RKO (cell line): ENCODE data around the gene KRTAP1-4.
"Not testable (repeated sequence)": the region's sequence is repeated elsewhere in the genome, so short reads cannot be mapped to it uniquely, and the experiment has no call there.

ENCODE experiments used
- DNase-seq: peaks from one replicate; pipeline ENCODE4 v3.0.0-alpha.2; 2016; ENCODE audit warnings: low spot score

The KRTAP1-4 gene

GRCh38 chr17:41048441-41048840 lies 18.4 kb upstream of the KRTAP1-4 start:
- no peak for DNase-seq

DNA sequence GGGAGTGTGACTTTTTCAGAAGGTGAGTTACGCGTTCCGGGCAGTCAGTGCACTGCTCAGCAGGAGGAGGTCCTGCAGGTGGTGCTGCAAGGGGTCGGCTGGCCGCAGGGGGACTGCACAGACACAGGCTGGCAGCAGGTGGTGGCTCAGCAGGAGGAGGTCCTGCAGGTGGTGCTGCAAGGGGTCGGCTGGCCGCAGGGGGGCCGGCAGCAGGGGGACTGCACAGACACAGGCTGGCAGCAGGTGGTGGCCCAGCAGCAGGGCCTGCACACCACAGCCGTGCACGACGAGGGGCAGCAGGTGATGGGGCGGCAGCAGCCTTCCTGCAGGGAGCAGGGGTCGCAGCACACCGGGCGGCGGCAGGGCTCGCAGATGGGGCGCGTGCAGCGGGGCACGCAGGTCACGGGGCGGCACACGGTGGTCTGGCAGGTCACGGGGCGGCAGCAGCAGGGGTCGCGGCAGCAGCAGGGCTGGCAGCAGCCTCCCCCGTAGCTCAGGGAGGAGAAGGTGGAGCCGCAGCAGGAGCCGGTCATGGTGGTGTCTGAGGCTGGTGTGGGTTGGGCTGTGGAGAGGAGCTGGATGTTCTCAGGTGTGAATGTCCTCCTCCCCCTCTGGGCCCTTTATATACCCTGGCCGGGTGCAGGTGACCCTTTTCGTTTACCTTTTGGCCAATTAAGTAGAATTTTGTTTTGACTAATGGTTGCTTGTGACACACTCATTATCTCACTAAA lies 16.9 kb upstream of the KRTAP1-4 start, which contains the start of gene KRTAP2-1:
Gene KRTAP2-1 (minus strand): TSS at position 582 of the 731 bp plus-strand sequence. CDS start 49 bp downstream, at position 533.
- DNase-seq, result not testable (repeated sequence)

- no peak for DNase-seq
Observed at GRCh38 chr17:41042953-41043352, 13.0 kb upstream of the KRTAP1-4 start.

DNA sequence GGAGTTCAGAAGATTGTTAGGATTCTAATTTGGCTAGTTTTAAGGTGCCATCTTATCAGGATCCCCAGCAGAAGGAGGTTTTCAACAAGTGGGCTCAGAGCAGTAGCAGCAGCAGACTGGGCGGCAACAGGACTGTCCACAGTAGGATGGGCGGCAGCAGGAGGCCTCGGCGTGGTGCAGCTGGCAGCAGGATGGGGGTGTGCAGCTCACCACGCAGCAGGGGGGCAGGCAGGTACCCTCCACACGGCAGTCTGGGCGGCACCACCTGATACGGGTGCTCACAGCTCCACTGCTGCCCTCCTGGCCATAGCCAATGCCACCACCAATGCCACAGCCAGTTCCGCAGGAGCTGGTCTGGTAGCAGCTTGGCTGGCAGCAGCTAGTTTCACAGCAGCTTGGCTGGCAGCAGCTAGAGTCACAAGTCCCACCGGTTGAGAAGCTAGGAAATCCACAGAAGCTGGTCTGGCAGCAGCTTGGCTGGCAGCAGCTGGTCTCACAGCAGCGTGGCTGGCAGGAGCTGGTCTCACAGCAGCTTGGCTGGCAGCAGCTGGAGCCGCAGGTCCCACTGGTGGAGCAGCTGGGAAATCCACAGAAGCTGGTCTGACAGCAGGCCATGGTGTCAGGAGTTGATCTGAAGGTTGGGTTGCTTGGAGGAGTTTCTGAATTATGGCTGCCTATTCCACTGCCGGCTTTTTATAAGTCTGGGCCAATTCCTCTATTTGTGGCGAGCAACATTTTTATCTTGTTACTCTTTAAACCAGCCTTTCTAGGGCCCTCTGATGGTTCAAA lies 11.0 kb upstream of the KRTAP1-4 start, which contains the start of gene KRTAP1-1:
Gene KRTAP1-1 (minus strand): TSS at position 668 of the 789 bp plus-strand sequence. CDS start 53 bp downstream, at position 615.
- DNase-seq, result not testable (repeated sequence)

DNA sequence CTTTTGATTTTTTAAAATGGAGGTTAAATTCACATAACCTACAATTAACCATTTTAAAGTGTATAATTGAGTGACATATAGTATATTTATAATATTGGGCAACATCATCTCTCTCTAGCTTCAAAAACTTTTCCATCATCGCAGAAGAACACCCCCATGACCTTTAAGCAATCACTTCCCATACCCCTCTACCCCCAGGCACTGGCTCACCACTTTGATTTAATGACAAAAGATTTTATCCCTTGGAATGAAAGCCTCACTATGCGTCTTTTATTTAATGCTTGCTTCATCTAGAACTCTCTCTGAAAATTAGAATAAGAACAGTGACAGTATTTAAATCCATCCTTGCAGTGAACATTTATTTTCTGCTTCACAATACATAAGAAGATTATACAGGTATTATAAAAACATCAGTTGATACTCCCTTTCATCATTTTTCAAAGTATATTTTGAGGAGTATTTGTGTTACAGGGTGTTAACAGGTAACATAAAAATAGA lies 7.9 kb upstream of the KRTAP1-4 start:
- DNase-seq, result no peak

- DNase-seq, result not testable (repeated sequence)
Observed at GRCh38 chr17:41034346-41034935, 4.4 kb upstream of the KRTAP1-4 start, which contains the start of gene KRTAP1-3. KRTAP1-3 (minus strand) TSS chr17:41034874; CDS start chr17:41034821, 53 bp downstream.

GRCh38 chr17:41026715-41027471 lies 3.1 kb downstream of the KRTAP1-4 start, which contains the start of gene KRTAP1-5:
KRTAP1-5 (minus strand) TSS chr17:41027208; CDS start chr17:41027155, 53 bp downstream.
- peak; percentile 14 for DNase-seq

DNA sequence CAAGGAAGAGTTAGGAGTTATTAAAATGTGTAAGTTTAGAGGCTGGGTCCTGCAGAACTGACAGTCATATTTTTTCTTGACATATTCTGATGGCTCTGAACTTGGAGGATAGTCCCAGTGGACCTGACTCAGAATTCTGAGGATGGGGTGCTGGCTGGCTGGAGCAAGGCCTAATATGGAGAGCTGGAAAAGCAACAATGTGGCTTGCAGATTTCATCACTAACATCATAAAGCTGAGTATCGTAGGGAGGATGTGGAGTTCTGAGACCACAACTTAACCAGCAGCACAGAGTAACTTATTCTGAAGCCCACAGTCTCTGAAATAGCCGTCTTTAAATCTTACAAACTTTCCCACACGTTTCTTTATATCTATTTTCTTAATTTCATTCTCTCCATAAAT lies 5.3 kb downstream of the KRTAP1-4 start:
- DNase-seq, result no peak

GRCh38 chr17:41020336-41020735 lies 9.7 kb downstream of the KRTAP1-4 start:
- no peak for DNase-seq

DNA sequence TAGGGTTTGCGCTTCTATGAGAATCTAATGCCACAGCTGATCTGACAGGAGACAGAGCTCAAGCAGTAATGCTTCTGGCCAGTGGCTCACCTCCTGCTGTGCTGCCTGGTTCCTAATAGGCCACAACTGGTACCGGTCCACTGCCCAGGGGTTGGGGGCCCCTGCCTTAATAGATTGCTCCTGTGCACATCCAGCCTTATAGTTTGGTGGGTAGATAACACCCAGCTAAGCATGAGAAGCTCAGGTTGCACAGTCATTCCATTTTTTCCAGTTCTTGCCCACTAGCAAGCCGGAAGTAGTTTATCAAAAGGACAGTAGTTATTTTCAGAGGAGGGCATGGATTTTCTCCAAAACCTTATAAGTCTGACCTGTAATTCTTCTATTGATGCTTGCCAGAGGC lies 10.6 kb downstream of the KRTAP1-4 start:
- no peak for DNase-seq

- no peak for DNase-seq
Observed at GRCh38 chr17:41018541-41018940, 11.5 kb downstream of the KRTAP1-4 start.

GRCh38 chr17:41016578-41017215 lies 13.3 kb downstream of the KRTAP1-4 start:
- no peak for DNase-seq

GRCh38 chr17:41015454-41015853 lies 14.5 kb downstream of the KRTAP1-4 start:
- no peak for DNase-seq

- no peak for DNase-seq
Observed at GRCh38 chr17:41013606-41014005, 16.4 kb downstream of the KRTAP1-4 start.

- peak; percentile 18 for DNase-seq
Observed at GRCh38 chr17:41013181-41013580, 16.8 kb downstream of the KRTAP1-4 start.

DNA sequence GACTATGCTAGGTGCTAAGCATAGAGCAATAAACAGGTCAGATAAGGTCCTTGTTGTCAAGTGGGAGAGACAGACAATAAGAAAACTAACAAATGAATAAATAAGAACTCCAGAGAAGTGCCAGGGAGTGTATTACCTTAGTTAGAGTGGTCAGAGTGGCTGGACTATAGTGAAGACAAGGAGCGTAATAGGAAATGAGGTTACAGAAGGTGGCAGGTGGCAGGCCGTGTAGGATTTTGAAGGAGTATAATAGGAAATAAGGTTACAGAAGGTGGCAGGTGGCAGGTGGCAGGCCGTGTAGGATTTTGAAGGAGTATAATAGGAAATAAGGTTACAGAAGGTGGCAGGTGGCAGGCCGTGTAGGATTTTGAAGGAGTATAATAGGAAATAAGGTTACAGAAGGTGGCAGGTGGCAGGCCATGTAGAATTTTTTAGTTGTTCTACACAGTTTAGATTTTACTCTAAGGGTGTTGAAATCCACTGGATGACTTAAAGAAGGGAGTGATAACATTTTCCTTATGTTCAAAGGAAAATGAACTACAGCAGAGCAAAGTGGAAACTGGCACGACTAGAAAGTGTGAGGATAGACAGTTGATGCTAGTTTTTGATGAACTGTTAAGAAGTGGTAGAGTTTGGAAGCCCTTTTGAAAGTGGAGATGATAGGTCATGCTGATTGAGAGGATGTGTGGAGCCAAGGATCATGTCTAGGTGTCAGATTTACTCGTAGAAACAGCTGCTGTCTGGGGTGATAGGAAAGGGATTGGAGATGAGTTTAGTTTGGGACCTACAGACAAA lies 17.5 kb downstream of the KRTAP1-4 start:
- DNase-seq, result no peak

DNA sequence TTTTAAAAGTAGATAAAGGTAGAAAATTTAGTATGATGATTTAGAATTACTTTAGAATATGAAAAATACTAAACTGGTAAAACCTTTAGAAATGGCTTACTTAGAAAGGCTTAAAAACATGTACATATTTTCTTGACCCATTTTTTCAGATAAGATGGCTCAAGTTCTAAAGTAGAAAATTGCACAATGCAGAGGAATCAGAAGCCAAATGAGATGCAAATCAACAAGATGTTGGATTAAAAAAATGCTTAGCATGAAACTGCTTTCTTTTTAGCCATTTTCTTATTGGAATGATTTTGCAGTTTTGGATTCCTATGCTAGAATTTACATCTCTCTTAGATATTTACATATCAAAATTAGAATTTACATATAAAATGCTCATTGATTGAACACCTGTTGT lies 19.6 kb downstream of the KRTAP1-4 start:
- no peak for DNase-seq

DNA sequence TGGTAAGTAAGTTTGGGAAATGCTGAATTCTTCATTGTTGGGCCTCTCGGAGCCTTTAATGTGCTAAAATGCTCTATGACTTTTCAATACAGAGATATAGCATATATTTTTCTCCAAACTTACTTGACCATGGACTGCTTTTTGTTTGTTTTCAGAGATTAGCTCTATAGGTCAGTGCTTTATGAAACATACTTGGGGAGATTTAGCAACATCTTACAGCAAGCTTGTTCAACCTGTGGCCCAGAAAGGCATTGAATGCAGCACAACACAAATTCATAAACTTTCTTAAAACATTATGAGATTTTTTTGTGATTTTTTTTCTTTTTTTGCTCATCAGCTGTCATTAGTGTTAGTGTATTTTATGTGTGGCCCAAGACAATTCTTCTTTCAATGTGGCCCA lies 20.1 kb downstream of the KRTAP1-4 start:
- no peak for DNase-seq

DNA sequence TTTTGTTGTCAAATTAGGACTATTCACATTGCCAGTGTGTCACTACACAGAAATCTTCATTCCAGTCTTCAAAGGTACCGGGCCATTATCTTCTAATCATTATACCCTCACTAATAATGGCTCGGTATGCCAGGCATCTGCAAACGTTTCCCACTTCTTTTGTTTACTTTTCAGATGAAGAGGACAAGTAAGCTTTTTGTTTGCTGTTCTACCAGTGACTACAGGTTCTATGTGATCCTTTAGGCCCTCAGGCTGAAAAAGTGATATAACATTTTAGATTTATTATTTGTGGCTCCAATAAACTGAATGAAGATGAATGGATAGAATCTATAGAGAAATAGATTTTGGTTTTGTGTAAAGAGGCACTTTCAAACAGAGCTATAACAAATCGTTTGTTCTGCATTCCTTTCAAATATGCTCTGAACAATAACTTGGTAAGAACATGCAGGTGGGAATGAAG lies 20.7 kb downstream of the KRTAP1-4 start:
- DNase-seq, result no peak

- no peak for DNase-seq
Observed at GRCh38 chr17:41008811-41009210, 21.2 kb downstream of the KRTAP1-4 start, which contains the start of gene KRTAP3-1. KRTAP3-1 (minus strand) TSS chr17:41009128; CDS start chr17:41009074, 54 bp downstream.
